ENCODE data around the gene ZCCHC13.
"Not testable (repeated sequence)": the region's sequence is repeated elsewhere in the genome, so short reads cannot be mapped to it uniquely, and the experiment has no call there.

Gene ZCCHC13

DNA sequence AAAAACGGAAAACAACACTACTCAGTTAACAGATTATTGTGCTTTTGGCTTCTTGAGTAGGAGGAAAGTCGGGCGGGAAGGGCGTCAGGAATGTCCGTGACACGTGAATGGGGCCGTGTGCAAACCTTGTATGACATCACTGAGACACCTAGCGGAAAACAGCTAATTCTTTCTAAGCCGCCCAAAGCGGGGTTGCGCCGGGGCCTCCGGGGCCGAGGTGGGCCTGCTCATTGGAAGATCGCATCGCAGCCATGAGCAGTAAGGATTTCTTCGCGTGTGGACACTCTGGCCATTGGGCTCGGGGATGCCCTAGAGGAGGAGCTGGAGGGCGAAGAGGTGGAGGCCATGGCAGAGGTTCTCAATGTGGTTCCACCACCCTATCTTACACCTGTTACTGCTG lies at the start of gene ZCCHC13:
ZCCHC13 (plus strand) TSS at position 165 of the 400 bp plus-strand sequence; CDS start at position 252, 87 bp downstream.
- no peak for DNase-seq (ENCODE audit: low read depth)

GRCh38 chrX:74258111-74258510 lies 45.9 kb upstream of the ZCCHC13 start:
- DNase-seq (ENCODE audit: low read depth), result not testable (repeated sequence)

DNA sequence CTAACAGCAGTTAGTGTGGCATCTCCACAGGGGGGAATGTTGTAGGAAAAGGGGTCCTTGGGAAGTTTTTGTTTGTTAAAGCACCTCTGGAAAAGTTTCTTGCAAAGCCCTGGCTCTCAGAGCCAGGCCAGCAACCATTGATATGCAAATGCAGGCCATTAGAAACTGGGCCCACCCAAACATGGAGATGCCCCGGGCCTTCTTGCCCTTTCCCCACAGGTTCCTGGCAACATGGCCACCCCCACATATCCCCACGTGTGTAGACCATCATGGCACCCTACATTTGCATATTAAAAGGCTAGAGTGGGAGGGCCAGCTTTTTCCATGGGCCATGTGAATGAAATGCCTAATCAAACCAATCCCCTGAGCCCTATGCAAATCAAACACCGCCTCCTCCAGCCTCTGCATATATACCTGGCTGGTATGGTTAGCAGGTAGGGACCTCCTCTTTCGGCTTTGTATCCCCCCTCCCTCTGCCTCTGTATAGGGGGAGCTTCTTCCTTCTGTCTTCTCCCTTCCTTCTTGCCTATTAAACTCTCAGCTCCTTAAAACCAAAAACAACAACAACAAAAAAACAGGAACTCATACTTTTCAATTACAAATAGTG lies 44.0 kb upstream of the ZCCHC13 start:
- no peak for DNase-seq (ENCODE audit: low read depth)

- no peak for DNase-seq (ENCODE audit: low read depth)
Observed at GRCh38 chrX:74262452-74263209, 41.3 kb upstream of the ZCCHC13 start.

- DNase-seq (ENCODE audit: low read depth), result no peak
Observed at GRCh38 chrX:74270393-74270792, 33.6 kb upstream of the ZCCHC13 start.

DNA sequence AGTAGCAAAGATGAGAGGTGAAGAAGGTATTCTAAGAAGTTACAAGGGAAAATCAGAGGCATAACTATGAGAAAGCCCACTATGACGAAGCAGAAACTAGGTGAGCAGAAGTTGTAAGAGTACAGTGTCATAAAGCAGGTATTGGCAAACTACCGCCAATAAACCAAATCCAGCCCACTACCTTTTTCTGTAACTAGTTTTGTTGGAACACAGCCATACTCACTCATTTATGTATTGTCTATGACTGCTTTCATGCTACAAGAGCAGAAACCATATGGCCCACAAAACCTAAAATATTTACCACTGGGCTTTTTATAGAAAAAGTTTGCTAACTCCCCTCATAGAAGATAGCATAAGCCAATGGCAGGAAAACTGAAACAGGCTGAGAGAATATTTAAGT lies 31.8 kb upstream of the ZCCHC13 start:
- DNase-seq (ENCODE audit: low read depth), result no peak

DNA sequence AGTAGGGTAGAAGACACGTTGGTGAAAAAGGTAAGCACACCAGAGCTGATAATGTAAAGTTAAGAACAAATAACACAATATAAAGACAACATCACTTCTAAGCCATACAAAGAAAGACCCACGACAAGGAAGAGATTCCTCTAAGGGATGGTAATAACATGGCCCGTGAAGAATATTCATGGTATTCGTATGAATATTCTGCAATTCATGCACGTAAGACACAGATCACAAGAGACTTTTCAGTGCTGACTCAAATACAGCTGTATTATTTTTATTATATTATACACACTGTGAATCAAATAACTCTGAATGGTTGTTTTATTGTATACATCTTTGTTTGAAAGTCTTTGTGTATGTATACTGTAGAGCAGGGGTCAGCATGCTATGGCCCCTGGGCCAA lies 29.5 kb upstream of the ZCCHC13 start:
- DNase-seq (ENCODE audit: low read depth), result no peak

DNA sequence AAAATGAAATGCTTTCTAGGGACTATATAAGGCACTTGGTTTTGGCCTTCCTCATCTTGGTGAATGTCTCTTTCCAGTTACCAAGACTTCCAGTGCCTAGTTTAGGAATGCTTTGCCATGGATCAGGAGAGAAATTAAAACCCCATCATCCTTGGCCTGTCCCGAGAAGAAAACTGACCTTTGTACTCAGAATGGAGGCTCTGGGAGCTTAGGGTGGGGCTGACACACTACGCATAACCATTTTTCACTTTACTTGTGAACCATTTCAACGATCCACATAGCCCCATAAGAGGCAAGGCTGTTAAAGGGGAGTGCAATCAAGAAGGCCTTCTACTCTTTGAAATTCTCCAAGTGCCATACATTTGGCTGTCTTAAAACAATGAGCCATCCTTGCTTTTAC lies 26.7 kb upstream of the ZCCHC13 start:
- no peak for DNase-seq (ENCODE audit: low read depth)

DNA sequence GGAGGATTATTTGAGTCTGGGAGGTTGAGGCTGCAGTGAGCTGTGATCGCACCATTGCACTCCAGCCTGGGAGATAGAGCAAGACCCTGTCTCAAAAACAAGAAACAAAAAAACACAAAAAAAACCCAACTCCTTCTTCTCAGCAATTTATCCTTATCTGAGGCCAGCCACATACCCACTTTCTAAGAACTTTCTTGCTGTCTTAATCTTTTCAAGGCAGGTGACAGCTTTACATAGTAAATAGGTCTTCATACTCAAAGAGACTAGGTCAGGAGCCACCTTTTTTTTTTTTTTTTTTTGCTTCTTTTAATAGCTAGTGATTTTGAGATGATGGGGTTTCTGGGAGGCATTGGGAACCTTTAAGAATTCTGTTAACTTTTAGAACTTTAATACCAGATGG lies 26.1 kb upstream of the ZCCHC13 start:
- no peak for DNase-seq (ENCODE audit: low read depth)

- DNase-seq (ENCODE audit: low read depth), result no peak
Observed at GRCh38 chrX:74280759-74281158, 23.2 kb upstream of the ZCCHC13 start.

GRCh38 chrX:74284391-74284952 lies 19.5 kb upstream of the ZCCHC13 start:
- no peak for DNase-seq (ENCODE audit: low read depth)

GRCh38 chrX:74286950-74287740 lies 16.8 kb upstream of the ZCCHC13 start:
- DNase-seq (ENCODE audit: low read depth), result no peak

- no peak for DNase-seq (ENCODE audit: low read depth)
Observed at GRCh38 chrX:74291577-74291963, 12.4 kb upstream of the ZCCHC13 start.

- peak; percentile 60 for DNase-seq (ENCODE audit: low read depth)
Observed at GRCh38 chrX:74291964-74292807, 11.8 kb upstream of the ZCCHC13 start.

DNA sequence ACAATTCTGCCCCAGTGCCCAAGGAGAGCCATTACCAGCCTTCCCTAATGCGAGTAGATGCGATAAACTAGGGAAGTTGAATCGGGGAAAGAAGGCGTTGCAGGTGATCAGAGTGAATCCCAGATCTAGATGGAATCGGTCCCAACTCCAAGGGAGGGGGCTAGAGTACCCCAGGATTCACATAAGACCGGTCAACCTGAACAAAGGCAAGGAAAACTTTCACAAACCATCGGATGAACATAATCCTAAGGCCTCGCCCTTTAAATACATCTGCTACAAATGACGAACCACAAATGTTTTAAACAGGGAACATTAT lies 11.2 kb upstream of the ZCCHC13 start:
- DNase-seq (ENCODE audit: low read depth), result no peak

DNA sequence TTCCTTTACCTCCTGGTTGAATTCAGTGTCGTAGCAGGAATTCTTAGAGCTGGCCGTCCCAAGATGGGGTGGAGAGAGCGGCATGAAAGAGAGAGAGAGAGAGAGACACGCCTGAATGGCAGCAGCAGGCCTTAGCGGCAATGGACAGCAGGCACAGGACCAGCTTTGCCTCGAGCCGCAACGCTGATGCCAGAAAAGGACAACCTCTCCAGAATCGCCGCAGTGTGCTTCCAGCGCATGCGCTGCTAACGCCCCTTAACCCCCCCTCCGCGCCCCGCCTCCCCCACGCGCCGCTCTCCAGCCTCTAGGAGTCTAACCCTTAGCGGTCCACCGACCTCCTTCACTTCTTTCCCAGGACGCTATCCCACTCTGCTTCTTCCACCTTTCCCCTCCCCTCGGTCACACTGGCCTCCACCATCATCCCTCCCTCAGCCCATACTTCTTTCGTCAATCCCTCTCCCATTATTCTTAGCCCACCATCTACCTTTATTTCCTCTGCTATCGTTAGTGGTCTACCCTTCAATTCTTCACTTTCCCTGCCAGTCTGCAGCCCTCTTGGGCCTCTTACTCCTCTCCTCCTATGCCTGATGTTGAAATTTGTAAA lies 10.5 kb upstream of the ZCCHC13 start:
- DNase-seq (ENCODE audit: low read depth), result peak; percentile 39

GRCh38 chrX:74295101-74295500 lies 8.9 kb upstream of the ZCCHC13 start:
- no peak for DNase-seq (ENCODE audit: low read depth)

DNA sequence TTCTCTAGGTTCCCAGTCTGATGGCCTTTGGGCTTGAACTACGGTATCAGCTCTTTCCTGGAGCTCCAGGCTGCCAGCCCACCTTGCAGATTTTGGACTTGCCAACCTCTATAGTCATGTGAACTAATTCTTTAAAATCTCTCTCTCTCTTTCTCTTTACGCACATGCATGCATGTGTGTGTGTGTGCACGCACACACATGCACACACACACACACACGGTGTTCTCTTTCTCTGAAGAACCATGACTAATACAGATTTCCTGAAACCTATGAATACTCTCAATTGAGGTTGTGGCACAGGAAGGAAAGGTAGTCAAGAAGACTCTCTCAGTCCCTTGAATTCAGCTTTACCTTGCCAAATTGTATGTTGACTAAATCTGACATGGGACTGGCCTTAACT lies 6.2 kb upstream of the ZCCHC13 start:
- DNase-seq (ENCODE audit: low read depth), result no peak

GRCh38 chrX:74300869-74301268 lies 3.1 kb upstream of the ZCCHC13 start:
- no peak for DNase-seq (ENCODE audit: low read depth)

- DNase-seq (ENCODE audit: low read depth), result no peak
Observed at GRCh38 chrX:74318672-74319071, 14.7 kb downstream of the ZCCHC13 start.

GRCh38 chrX:74319321-74319720 lies 15.3 kb downstream of the ZCCHC13 start:
- not testable (repeated sequence) for DNase-seq (ENCODE audit: low read depth)

DNA sequence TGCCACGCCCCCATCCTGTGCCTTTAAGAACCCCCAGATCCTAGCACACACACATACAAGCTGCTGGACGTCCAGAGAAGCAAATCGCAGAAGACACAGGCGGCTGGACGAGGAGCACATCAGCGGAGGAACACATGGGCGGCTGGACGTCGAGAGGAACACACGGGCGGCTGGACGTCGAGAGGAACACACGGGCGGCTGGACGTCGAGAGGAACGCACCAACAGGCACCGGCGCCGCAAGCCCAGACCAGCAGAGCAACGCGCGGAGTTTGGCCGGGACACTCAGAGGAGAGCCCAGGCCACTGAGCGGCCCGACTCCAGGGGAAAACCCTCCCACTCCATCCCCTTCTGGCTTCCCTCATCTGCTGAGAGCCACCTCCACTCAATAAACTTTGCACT lies 17.2 kb downstream of the ZCCHC13 start:
- no peak for DNase-seq (ENCODE audit: low read depth)

Data from stimulated activated CD8-positive, alpha-beta memory T cell treated with anti-CD3 and anti-CD28 coated beads, Interleukin-15, amount 100 ng/mL, for 1 hour (primary cell).